ENCODE measurements around the gene CLEC14A.

CLEC14A gene

DNA sequence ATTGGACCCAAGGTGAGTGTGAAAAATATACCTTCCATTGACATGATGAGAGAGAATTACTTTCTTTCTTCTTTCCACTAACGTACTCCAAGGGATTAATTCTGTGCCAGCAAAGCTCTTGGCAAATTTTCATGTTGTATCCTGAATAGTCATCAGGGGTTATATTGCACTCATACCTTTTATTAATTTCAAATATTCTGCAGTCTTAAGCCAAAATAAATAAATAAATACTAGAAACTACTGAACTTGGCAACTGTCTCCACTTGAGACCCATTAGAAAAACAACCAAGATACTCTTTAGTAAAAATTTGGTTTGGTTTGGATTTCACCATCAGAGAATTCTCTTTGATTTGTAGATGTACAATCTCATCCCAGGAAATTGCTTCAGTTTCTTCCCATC lies 22.1 kb upstream of the CLEC14A start:
- Mint-ChIP-seq H3K9me3 (no peaks in the 10 kb centered on the region), H3K4me1 (no peaks in the 10 kb centered on the region), H3K4me3 (no peak overlapping the region), H3K36me3 (ENCODE audit: low read depth) (no peaks in the 10 kb centered on the region), H3K27me3 (ENCODE audit: low read depth) (no peaks in the 10 kb centered on the region), H3K27ac (no peak overlapping the region)
- TF ChIP-seq CTCF (IDR thresholded peaks at IDR 0.05; ENCODE audit: unreplicated experiment in 3 of 3): no peak

DNA sequence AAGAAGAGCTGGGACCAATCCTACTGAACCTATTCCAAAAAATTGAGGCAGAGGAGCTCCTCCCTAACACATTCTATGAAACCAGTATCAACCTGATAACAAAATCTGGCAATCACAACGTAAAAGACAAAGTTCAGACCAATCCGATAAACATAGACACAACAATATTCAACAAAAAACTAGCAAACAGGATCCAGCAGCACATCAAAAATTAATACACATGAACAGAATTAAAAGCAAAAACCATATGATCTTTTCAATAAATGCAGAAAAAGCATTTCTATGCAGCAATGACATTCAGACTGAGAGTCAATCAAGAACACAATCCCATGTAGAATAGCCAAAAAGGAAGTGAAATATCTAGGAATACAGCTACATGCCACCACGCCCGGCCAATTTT lies 7.0 kb upstream of the CLEC14A start:
- no peak overlapping the region for H3K27ac Mint-ChIP-seq
- no peak overlapping the region for H3K4me3 Mint-ChIP-seq
- no peaks in the 10 kb centered on the region for H3K36me3 Mint-ChIP-seq (ENCODE audit: low read depth)
- H3K27me3 Mint-ChIP-seq (ENCODE audit: low read depth): peaks cover 29% of the 10 kb centered on the region
- H3K9me3 Mint-ChIP-seq: peaks cover 34% of the 10 kb centered on the region
- H3K4me1 Mint-ChIP-seq: no peaks in the 10 kb centered on the region
- TF ChIP-seq CTCF (IDR thresholded peaks at IDR 0.05; ENCODE audit: unreplicated experiment in 3 of 3): no peak

- H3K4me3 Mint-ChIP-seq: no peak overlapping the region
- peaks cover 25% of the 10 kb centered on the region for H3K9me3 Mint-ChIP-seq
- no peaks in the 10 kb centered on the region for H3K4me1 Mint-ChIP-seq
- H3K27me3 Mint-ChIP-seq (ENCODE audit: low read depth): peaks cover 41% of the 10 kb centered on the region
- H3K36me3 Mint-ChIP-seq (ENCODE audit: low read depth): no peaks in the 10 kb centered on the region
- no peak overlapping the region for H3K27ac Mint-ChIP-seq
- no peak for TF ChIP-seq CTCF (IDR thresholded peaks at IDR 0.05; ENCODE audit: unreplicated experiment in 3 of 3)
Measured at GRCh38 chr14:38261620-38262019, 5.7 kb upstream of the CLEC14A start.

GRCh38 chr14:38257507-38257906 lies 1.6 kb upstream of the CLEC14A start:
- H3K4me1 Mint-ChIP-seq: no peaks in the 10 kb centered on the region
- H3K4me3 Mint-ChIP-seq: no peak overlapping the region
- H3K27ac Mint-ChIP-seq: no peak overlapping the region

DNA sequence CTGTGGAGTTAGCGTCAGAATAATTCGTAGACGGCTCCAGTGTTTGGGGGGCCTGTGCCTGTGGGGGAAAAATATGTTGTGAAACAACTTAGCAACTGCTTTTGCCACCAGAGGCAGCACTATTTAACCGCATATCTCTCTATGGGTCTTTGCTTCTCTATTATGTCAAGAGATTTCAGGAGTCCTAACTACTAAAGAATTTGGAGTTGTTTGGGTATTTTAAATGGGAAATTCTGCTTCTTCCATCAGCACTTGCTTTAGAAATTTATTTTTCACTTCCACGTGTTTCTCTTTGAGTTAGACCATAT lies 594 bp upstream of the CLEC14A start:
- TF ChIP-seq CTCF (IDR thresholded peaks at IDR 0.05; ENCODE audit: unreplicated experiment in 3 of 3): no peak
- Mint-ChIP-seq H3K9me3 (peaks cover 3% of the 10 kb centered on the region), H3K27me3 (ENCODE audit: low read depth) (peaks cover 64% of the 10 kb centered on the region), H3K4me3 (peak overlapping the region in 2 of 3 experiments; percentile 63 to 64), H3K27ac (no peak overlapping the region), H3K36me3 (ENCODE audit: low read depth) (no peaks in the 10 kb centered on the region), H3K4me1 (no peaks in the 10 kb centered on the region)

More at GRCh38 chr14:38257507-38257906, 1.6 kb upstream of the CLEC14A start:
- Mint-ChIP-seq H3K27me3 (ENCODE audit: low read depth) (peaks cover 64% of the 10 kb centered on the region), H3K36me3 (ENCODE audit: low read depth) (no peaks in the 10 kb centered on the region), H3K9me3 (peaks cover 11% of the 10 kb centered on the region)
- no peak for TF ChIP-seq CTCF (IDR thresholded peaks at IDR 0.05; ENCODE audit: unreplicated experiment in 3 of 3)

GRCh38 chr14:38255408-38255672 lies 553 bp downstream of the CLEC14A start:
- no peak overlapping the region for H3K27ac Mint-ChIP-seq
- no peaks in the 10 kb centered on the region for H3K9me3 Mint-ChIP-seq
- peaks cover 62% of the 10 kb centered on the region for H3K27me3 Mint-ChIP-seq (ENCODE audit: low read depth)
- no peaks in the 10 kb centered on the region for H3K4me1 Mint-ChIP-seq
- H3K36me3 Mint-ChIP-seq (ENCODE audit: low read depth): no peaks in the 10 kb centered on the region
- H3K4me3 Mint-ChIP-seq: peak overlapping the region; percentile 42 to 68 (median 55)
- TF ChIP-seq CTCF (IDR thresholded peaks at IDR 0.05; ENCODE audit: unreplicated experiment in 3 of 3): no peak
